PC-9 (cell line): Measurements from ENCODE around the gene ROBO1. TPM values are rescaled to one million over a fixed set of nuclear protein-coding genes. Genes with fewer than 3 reads are reported as not detected.

Experiments
- BruUV-seq: library from RNA; stranded (reverse); fragments of 400-500 nt; replicated peaks from 2 replicates; lab custom pipeline; 2021; lab: Mats Ljungman, UMichigan
- CTCF ChIA-PET: fragments of 300-600 bp; sonication (Branson Sonifier 250); formaldehyde crosslinking; loops from one replicate; lab custom pipeline; 2022; ENCODE audit warnings: antibody characterized with exemption; lab: Charles Lee
- POLR2A ChIA-PET: fragments of 300-600 bp; sonication (Branson Sonifier 250); formaldehyde crosslinking; loops from one replicate; lab custom pipeline; 2022; ENCODE audit warnings: antibody characterized with exemption; ENCODE audit not compliant: unreplicated experiment; lab: Charles Lee
- DNase-seq, 2 experiments: peaks; one replicate each; pipeline versions ENCODE4 v3.0.0 to v3.0.0-alpha.2; 2015 to 2022; ENCODE audit warnings: mixed read lengths in 1 of 2
- H2AFZ ChIP-seq: fragments of 200-600 bp; sonication (generic); 2 replicates; pipeline ENCODE4 v1.8.1; 2017; ENCODE audit warnings: antibody characterized with exemption
- H3F3A ChIP-seq: fragments of 200-600 bp; sonication (generic); 2 replicates; pipeline ENCODE4 v1.8.1; 2017; ENCODE audit warnings: antibody characterized with exemption, mild to moderate bottlenecking, low read depth; ENCODE audit not compliant: insufficient read depth
- H3K27ac ChIP-seq: fragments of 200-600 bp; sonication (generic); 2 replicates; pipeline ENCODE4 v1.6.1; 2016; ENCODE audit warnings: mixed run types
- H3K27me3 ChIP-seq: fragments of 200-600 bp; sonication (generic); 2 replicates; pipeline ENCODE4 v1.6.1; 2016; ENCODE audit warnings: low read depth, mixed run types; ENCODE audit not compliant: insufficient read depth
- H3K36me3 ChIP-seq: fragments of 200-600 bp; sonication (generic); 2 replicates; pipeline ENCODE4 v1.6.1; 2016; ENCODE audit warnings: low read depth, mixed run types
- H3K4me1 ChIP-seq: fragments of 200-600 bp; sonication (generic); replicated peaks from 2 replicates; pipeline ENCODE4 v1.6.1; 2016; ENCODE audit warnings: mixed run types; ENCODE audit not compliant: insufficient read depth
- H3K4me2 ChIP-seq: fragments of 200-600 bp; sonication (generic); 2 replicates; pipeline ENCODE4 v1.6.1; 2017; ENCODE audit warnings: mixed run types
- H3K4me3 ChIP-seq: fragments of 200-600 bp; sonication (generic); 2 replicates; pipeline ENCODE4 v1.6.1; 2016; ENCODE audit warnings: mixed run types
- H3K79me2 ChIP-seq: fragments of 200-600 bp; sonication (generic); 2 replicates; pipeline ENCODE4 v1.6.1; 2017; ENCODE audit warnings: low read depth, mixed run types
- H3K9me2 ChIP-seq: fragments of 200-600 bp; sonication (generic); 2 replicates; pipeline ENCODE4 v1.8.1; 2017; ENCODE audit warnings: mild to moderate bottlenecking; ENCODE audit not compliant: insufficient read depth
- H3K9me3 ChIP-seq: fragments of 200-600 bp; sonication (generic); 2 replicates; pipeline ENCODE4 v1.8.1; 2016; ENCODE audit warnings: low read depth; ENCODE audit not compliant: insufficient read depth
- H4K20me1 ChIP-seq: fragments of 200-600 bp; sonication (generic); 2 replicates; pipeline ENCODE4 v1.8.1; 2017; ENCODE audit not compliant: insufficient read depth
- CTCF ChIP-seq: fragments of 200-600 bp; sonication (generic); conservative IDR thresholded peaks from 2 replicates; pipeline ENCODE4 v1.6.1; 2017; ENCODE audit warnings: mixed run types, antibody characterized with exemption, mild to moderate bottlenecking, moderate library complexity
- EZH2 ChIP-seq: fragments of 200-600 bp; sonication (generic); IDR thresholded peaks from 2 replicates; pipeline ENCODE4 v1.8.0; 2017; ENCODE audit warnings: antibody characterized with exemption, low read depth
- intact Hi-C: fragments of 100-400 bp; cut with micrococcal nuclease; formaldehyde crosslinking; loops from one replicate; pipeline ENCODE4 v1.10.0; 2022; ENCODE audit not compliant: unreplicated experiment
- total RNA-seq: library from RNA; stranded (reverse); gene quantifications from 2 replicates; pipeline ENCODE4 v1.2.3, GENCODE V29; 2021

Gene ROBO1
- total RNA-seq, 1 experiment from 2014 or later = 17.5 TPM

- Histone ChIP-seq H2AFZ (no peak overlapping the region), H3K4me3 (no peak overlapping the region), H3K79me2 (no peaks in the 10 kb centered on the region), H3K9me2 (no peaks in the 10 kb centered on the region), H3K9me3 (no peaks in the 10 kb centered on the region), H3F3A (no peaks in the 10 kb centered on the region), H3K4me1 (no peaks in the 10 kb centered on the region), H3K4me2 (no peak overlapping the region), H3K27me3 (no peaks in the 10 kb centered on the region), H3K27ac (no peak overlapping the region), H4K20me1 (no peaks in the 10 kb centered on the region), H3K36me3 (no peaks in the 10 kb centered on the region)
- TF ChIP-seq CTCF (no peak), EZH2 (no peak)
- POLR2A ChIA-PET = no interaction called here
- no peak for DNase-seq
- no TSS peak for BruUV-seq
- intact Hi-C loops = no loop called here
- CTCF ChIA-PET = no interaction called here
Measured at GRCh38 chr3:78605178-78605577, 1162.6 kb downstream of the ROBO1 start.

- Histone ChIP-seq H3K9me3 (no peaks in the 10 kb centered on the region), H3K4me2 (no peak overlapping the region), H3K4me3 (no peak overlapping the region), H3K9me2 (no peaks in the 10 kb centered on the region), H3K27ac (no peak overlapping the region), H2AFZ (no peak overlapping the region), H3K27me3 (no peaks in the 10 kb centered on the region), H3F3A (no peaks in the 10 kb centered on the region), H3K36me3 (no peaks in the 10 kb centered on the region), H4K20me1 (no peaks in the 10 kb centered on the region), H3K4me1 (no peaks in the 10 kb centered on the region), H3K79me2 (no peaks in the 10 kb centered on the region)
- BruUV-seq = no TSS peak
- ChIA-PET POLR2A (interaction anchor here (0.7 kb wide), 1 partner anchor 997 kb away, joined by 3 read pairs; no protein-coding TSS in a partner anchor), CTCF (no interaction called here)
- TF ChIP-seq EZH2 (no peak), CTCF (no peak)
- DNase-seq = no peak
- intact Hi-C loops = no loop called here
Measured at GRCh38 chr3:78604341-78604740, 1163.5 kb downstream of the ROBO1 start.

- POLR2A ChIA-PET = no interaction called here
- Histone ChIP-seq H2AFZ (no peak overlapping the region), H3K27me3 (no peaks in the 10 kb centered on the region), H4K20me1 (no peaks in the 10 kb centered on the region), H3K27ac (no peak overlapping the region), H3K79me2 (no peaks in the 10 kb centered on the region), H3K9me3 (no peaks in the 10 kb centered on the region), H3K36me3 (no peaks in the 10 kb centered on the region), H3K4me3 (no peak overlapping the region), H3F3A (no peaks in the 10 kb centered on the region), H3K9me2 (no peaks in the 10 kb centered on the region), H3K4me2 (no peak overlapping the region), H3K4me1 (no peaks in the 10 kb centered on the region)
- CTCF ChIA-PET = no interaction called here
- no TSS peak for BruUV-seq
- no peak for DNase-seq
- no peak for TF ChIP-seq EZH2
- TF ChIP-seq CTCF = no peak
- intact Hi-C loops = no loop called here
Measured at GRCh38 chr3:78601249-78601648, 1166.5 kb downstream of the ROBO1 start.
